Posterior cingulate gyrus (tissue), 11 donors: Measurements from ENCODE around the gene LRRTM4.

Experiments used
- DNase-seq, 10 donors: peaks; one replicate each; pipeline versions ENCODE4 v3.0.0 to v3.0.0-alpha.2; 2020 to 2021; ENCODE audit warnings: mixed read lengths in 3 of 10
- intact Hi-C: fragments of 100-400 bp; cut with DNase I; formaldehyde crosslinking; loops from one replicate; pipeline ENCODE4 v1.15.1; 2023

Gene LRRTM4

DNA sequence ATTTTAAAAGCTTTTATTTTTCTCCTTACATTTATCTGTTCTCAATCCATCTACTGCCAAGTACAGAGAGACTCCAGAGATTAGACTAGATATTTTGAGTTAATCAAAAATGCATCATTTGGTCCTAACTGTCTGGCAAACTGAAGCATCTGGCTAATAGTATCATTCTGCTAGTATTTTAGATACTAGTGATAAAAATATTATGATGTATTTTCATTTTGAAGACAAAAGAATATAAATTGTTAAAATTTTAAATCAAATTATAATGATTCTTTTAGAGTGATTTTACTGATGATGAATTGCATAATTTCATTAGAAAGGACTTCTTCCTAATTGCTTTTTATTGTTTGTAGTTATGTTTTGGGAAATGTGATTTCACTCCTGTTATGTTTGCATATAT, 584.0 kb downstream of the LRRTM4 start:
- DNase-seq, result no peak
- intact Hi-C loops, result no loop called here

DNA sequence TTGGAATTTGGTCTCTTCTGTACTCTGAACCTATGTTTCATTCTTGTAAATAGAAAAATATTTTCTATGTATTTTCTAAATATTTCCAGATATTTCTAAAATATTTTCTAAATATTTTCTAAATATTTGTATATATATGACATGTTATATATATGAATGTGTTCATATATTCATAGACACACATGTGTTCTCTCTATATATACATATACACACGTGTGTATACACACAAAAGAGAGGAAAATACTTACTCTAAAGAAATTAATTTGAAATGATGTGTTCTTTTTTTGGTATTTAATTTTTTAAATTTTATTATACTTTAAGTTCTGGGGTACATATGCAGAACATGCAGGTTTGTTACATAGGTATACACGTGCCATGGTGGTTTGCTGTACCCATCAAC, 589.6 kb downstream of the LRRTM4 start:
- intact Hi-C loops, result no loop called here

DNA sequence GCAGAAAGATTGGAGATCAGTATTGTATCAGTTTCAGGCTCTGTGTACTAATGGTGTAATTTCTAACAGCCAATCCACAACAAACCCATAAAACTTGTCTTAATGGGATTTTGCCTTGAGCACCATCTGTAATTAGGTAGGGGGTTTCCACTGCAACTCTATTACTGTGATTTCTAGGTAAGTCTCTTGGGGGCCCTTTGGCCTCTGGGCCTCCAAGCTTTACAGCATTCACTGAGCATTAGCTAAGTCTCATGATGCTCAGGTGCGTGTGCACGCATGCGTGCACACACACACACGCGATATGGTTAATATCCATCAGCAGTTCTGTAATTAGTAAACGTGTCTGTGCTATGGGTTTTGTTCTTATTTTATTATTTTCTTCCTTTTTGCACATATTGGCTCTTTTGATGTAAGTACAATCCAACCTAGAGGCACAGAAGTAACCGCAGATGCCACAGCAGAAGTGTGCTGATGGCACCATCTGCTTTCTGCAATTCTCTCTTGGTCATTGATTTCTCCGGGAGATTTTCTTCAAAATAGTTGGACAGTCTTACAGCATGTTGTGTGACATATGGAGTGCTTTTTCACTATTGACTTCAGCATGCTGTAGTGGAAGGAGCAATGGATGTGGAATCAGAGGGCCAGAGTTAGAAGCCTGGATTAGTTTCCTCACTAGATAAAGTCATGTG, 592.0 kb downstream of the LRRTM4 start:
- intact Hi-C loops, result no loop called here
- DNase-seq, result peak in 1 of 10 donors; percentile 55

More for the DNA sequence above, 589.6 kb downstream of the LRRTM4 start:
- no peak for DNase-seq

DNA sequence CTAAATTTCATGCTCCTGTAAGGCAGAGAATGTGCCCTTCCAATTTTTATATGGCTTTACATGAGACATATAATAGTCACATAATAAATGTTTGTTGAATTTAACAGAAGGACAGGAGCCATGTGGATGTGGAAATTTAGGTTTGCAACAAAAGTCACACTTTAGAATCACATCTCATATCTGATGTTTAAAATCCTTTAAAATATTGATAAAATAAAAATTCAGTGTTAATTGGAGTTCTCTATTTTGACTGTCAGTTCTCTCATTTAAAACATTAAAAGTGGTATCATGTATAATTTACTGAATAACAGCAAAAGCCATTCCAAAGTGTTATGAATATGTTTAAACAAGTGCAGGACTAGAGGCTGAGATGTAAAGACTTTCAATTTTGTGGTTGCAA, 594.1 kb downstream of the LRRTM4 start:
- no peak for DNase-seq
- intact Hi-C loops, result no loop called here

DNA sequence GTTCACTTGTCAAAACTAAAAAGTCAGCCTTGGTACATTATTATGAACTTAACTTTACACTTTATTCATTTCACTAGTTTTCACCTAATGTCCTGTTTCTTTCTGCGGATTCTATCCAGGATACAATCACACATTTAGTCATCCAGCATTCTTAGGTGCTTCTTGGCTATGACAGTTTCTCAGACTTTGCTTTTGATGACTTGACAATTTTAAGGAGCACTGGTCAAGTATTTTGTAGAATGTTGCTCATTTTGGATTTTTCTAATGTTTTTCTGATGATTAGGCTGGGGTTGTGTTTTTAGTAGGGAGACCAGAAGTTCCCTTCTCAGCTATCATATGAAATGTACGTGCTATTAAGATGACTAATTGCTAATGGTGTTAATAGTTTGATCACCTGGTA, 601.2 kb downstream of the LRRTM4 start:
- intact Hi-C loops, result no loop called here
- DNase-seq, result no peak

DNA sequence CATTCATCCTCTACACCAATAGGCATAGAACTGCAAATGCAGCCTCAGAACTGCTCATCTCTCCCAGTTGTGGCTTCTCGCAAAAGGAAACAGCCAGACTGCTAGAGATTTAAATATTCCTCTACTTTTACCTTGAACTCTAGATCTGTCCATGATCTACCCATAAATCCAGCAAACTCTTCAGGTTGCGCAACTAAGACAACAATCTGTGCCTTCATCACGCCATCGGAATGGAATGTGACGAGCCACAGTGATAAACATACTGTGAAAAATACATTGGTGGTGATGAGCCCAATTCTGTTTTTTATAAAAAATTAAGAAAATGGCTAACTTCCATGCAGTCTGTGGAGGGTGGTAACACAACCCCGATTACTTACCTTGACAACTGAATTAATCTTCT, 626.7 kb downstream of the LRRTM4 start:
- intact Hi-C loops, result no loop called here

DNA sequence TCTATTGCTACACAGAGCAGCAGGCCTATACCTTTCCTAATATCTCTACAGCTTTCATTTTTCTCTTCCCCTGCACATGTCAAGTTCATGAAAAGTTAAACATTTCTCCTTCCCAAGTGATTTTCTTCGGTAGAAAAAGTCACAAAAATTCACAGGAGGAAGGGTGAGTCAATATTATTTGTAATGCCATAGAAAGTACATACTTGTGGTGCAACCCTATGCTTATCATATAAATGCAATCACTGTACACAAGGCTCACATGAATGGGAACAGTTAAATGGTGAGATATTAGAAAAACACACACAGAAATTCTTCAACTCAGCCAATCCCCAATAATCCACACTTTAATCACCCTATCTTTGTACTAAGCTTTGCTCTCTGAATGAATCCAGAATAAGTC, 651.6 kb downstream of the LRRTM4 start:
- DNase-seq, result no peak
- intact Hi-C loops, result no loop called here

More for the DNA sequence above, 626.7 kb downstream of the LRRTM4 start:
- DNase-seq, result no peak

DNA sequence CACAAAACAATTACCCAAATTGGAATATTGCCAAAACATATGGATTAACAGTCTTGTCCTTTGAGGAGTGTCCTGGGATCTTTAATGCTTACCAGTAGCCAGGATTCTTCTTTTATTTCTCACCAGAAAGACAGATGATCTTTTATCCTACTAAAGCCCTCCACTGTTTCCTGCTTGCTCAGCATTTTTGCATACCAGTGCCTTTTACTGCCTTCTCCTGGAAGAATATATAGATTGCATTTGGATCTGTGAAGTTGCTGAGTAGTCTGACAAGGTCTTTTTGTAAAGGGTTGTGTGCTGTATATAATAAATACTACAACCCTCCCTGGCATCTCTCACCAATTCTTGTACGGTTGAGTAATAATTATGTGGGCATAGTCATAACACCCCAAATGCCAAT, 652.2 kb downstream of the LRRTM4 start:
- DNase-seq, result no peak
- intact Hi-C loops, result no loop called here

DNA sequence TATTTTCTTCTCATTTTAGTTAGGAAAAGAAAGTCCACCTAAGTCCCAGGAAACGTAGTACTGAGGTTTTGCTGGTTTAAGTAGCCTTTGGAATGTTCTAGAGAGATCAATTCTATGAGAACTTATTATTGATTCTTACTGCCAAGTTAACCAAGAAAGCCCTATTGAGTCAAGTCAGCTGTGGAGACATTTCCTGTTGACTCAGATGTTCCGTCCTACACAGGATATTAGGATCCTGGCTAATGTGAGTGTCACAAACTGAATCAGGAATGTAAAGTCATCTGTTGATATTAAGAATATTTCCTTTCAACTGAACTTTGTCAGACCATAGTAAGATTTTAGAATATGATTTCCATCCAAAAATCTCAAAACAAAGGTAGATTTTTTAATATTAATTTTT, 654.3 kb downstream of the LRRTM4 start:
- no peak for DNase-seq
- intact Hi-C loops, result no loop called here

DNA sequence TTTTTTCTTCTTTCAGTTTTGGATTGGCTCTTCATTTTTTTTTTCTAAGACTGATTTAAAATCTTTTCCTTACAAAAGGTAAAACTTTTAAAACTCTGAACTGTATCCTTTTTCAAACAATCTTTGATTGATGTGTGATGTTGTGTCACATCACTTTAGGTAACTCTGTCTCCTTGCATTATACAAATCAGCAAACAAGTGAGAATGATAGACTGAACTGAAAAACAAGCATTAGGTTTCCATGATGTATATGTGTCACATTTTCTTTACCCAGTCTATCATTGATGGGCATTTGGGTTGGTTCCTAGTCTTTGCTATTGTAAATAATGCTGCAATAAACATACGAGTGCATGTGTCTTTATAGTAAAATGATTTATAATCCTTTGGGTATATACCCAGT, 655.7 kb downstream of the LRRTM4 start:
- DNase-seq, result no peak
- intact Hi-C loops, result no loop called here

DNA sequence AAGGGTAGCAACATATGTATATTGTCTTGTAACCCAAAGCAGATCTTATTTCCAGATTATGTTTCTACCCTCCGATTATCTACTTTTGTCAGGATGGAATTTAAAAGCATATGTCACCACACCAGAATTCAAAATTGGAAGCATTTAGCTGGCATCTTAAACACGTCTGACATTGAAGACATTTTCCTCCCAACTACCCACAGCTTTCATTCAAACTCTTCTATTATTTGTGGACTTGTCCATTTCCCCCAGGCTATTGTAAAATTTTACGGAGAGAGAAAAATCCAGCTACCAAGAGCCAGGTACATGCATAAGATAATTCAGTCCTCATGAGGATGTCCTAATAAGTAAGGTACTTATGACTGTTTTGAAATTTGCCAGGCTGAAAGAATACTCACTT, 659.3 kb downstream of the LRRTM4 start:
- DNase-seq, result no peak
- intact Hi-C loops, result no loop called here

DNA sequence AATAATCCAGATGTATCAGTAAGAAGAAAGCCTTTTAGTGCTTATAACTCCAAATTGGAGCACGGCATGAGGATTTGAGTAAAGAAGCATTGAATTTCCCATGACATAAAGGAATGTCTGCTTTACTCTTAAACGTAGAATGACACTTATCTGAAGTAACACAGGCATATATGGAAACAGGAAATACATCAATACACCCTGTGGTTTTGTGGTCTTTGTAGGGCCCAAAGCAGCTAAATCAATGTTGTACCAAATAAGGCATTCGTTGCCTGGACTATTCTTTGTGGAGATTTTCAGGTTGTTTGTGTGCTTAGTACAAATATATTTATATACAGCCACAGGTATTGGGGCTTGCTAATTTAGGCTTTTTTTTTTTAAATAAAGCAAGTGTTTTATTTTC, 660.5 kb downstream of the LRRTM4 start:
- DNase-seq, result no peak
- intact Hi-C loops, result no loop called here

DNA sequence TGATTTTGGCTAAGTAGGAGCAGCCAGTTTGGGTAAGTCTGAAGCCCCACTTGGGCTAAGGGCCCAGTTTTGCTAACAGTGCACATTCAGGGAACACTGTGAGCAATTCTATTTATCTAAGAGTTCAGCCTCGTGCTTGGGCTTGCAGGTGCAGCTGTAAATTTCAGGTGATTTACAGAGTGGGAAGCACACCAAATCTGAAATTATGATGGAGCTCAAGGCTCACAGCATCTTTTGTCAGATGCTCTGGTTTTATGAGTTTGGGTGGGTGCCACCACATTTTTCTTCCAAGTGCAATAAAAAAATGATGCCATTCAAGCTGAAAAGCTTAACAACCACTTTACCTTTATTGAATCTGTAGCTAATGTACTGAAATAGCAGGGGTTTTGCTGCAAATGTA, 671.2 kb downstream of the LRRTM4 start:
- DNase-seq, result no peak
- intact Hi-C loops, result no loop called here

DNA sequence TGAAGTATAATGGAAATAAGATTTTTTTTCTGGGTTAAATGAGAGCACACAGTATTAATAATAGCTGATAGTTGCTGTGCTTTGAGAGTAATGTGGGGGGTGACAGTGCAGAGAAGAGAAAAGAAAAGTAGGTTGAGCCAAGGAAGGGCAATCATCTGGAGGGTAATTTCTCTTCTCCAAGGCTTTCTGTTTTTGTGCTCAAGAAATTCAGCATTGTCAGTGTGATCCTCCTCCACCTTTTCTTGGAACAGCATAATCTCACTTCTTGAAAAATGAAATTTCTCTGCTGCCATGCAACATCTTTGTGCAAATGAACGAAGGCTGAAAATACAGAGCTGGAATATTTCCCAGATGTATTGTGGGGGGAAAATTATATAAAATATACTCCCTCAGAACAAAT, 673.1 kb downstream of the LRRTM4 start:
- no peak for DNase-seq
- intact Hi-C loops, result no loop called here

DNA sequence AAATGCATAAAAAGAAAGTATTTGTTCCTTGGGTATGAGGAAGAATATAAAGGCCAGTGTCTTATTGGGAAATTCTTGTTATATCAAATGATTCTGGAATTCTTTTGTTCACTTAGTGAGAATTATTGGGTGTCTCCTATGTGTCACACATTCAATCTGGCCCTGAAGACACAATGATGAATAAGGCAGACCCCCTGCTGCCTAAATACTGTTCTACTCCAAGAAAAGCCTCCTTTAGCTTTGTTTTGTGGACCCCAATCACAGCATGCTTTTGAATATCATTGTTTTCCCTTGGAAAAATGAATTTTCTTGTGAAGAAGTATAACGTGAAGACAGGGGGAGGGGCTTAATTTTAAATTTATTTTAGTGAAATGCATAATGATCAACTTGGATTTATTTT, 682.4 kb downstream of the LRRTM4 start:
- no peak for DNase-seq
- intact Hi-C loops, result no loop called here

DNA sequence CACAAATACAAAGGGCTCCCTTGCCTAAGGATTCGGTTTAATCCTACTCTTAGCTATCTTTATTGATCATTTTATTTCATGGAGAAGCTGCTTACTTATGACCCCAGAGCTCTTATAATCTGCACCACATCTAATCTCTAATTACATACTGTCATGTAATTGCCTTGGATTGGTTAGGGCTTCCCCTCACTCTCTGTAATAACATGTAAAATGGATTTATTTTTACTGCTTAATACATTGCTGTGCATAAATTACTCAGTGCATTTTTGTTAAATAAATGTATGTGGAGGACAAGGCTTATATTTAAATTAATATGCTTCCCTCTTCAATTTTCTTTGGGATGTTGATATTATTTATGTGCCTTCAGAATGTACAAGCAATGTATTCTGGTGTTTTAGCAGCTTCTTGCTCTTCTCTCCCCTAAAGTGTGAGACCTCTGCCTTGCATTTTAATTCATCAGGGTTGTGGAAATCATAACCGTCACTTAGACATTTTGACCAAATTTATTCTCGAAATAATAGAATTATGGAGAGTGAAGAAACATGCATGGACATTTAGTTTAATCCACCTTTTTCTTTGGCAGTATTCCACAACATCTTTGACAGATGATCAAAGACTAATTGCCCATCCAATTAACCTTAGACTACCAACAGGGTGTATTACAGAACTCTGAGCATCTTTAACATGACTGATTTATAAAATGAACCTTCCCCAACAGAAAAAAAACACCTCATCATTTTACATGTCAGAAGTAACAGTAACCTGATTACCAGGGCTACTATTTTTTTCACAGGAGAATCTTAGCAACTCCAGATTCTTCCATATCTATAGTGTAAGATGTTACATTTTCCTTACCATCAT, 692.6 kb downstream of the LRRTM4 start:
- DNase-seq, result no peak
- intact Hi-C loops, result no loop called here

DNA sequence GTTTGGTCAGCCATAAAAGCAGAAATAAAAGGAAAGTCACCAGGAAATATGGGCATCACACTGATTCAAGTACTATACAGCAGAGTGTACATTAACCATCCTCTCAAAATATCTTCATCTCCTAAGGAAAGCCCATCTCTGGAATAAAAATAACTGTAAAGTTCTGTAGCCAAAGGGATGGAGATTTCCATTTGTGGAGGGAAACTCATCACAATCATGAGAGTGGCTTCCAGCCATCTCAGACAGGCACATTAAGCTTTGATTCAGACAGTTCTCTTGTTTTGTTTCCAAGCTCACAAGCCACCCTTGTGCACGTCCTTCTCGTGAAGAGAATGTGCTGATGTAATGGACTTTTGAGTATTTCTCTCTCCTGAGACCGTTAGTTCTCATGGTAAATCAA, 695.5 kb downstream of the LRRTM4 start:
- intact Hi-C loops, result no loop called here

DNA sequence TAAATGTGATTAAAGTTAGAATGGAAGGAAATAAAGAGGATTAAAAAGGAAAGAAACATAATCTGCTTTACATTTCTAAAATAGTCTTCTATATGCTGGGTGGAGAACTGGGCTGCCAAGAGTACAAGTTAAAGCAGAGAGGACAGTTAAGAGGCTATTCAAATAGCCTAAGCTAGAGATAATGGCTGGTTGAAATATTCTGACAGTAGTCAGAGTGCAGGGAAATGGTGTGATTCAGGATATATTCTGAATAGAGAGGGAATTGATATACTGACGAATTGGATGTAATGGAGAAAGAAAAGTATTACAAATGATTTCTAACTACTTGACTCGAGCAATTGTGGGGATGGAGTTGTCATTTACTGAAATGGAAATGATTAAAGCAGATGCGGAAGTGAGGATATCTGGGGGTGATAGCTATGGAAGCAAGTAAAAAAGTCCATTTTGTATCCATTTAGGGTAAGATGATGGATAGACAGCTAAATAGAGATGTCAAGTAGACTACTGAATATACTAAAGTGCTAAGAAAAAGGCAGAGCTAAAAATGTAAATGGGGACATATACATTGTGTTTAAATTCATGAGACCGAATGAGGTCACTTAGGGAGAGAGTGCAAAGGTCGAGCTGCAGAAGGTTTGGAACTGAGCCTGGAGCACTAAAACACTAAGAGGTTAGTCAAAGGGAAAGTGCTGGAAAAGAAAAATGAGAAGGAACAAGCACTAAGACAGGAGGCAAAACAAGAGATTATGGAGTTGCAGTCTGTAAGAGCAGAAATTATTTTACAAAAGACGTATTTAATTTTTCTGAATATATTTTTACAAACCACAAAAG, 696.8 kb downstream of the LRRTM4 start:
- no peak for DNase-seq
- intact Hi-C loops, result no loop called here

More for the DNA sequence above, 695.5 kb downstream of the LRRTM4 start:
- DNase-seq, result peak in 1 of 10 donors; percentile 30

DNA sequence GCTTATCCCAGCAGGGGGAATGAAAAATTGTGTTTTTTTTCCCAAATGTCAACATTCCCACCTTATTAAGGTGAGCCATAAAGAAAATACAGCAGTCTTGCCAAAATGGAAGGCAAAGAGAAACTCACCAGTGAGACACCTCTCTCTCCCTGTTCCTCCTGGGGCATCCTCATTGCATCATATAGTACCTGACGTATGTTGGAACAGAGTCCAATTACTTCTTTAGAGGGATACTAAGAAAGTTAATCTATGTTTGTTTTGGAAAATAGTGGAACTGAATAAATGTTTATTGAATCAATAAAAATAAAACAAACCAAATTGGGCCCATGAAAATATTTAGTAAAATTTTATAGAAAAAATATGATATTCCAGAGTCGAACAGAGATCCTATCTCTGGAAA, 700.4 kb downstream of the LRRTM4 start:
- intact Hi-C loops, result no loop called here
- DNase-seq, result no peak

DNA sequence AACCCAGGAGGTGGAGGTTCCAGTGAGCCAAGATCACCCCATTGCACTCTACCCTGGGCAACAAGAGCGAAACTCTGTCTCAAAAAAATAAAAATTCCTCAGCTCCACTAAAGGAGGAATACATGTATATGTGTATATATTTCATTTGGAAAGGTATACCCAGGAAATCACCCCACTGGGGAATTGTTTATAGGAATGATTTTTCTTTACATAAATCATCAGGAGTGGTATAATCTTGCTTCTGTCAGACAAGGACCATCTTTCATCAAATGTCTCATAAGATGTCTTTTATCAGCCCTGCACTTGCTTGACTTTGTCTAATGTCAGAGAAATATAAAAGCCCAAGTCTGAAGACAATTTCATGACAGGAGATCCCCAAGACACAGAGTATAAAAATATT, 709.1 kb downstream of the LRRTM4 start:
- intact Hi-C loops, result no loop called here
- DNase-seq, result no peak

DNA sequence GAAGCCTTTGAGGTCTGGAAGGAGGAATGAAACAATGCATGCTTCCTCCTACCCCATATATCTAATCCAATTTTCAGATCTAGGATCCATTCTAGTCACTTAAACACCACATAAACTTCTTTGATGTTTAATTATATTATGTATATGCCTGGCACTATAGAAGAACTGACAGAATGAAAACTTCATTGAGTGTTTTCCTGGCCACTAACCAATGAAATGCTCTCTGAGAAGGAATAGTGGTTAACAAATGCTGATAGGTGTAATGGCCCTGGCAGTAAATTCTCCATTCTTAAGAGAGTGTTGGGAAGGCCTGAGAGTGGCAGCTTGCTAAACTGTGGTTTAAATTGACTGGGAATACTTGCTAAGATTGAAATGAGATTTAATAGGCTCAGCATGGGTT, 710.0 kb downstream of the LRRTM4 start:
- no peak for DNase-seq
- intact Hi-C loops, result no loop called here
